Lower lobe of right lung (tissue), 2 donors: Measurements from ENCODE around the gene SHROOM2. TPM values are rescaled to one million over a fixed set of nuclear protein-coding genes. Genes with fewer than 3 reads are reported as not detected.
"Not testable (repeated sequence)": the region's sequence is repeated elsewhere in the genome, so short reads cannot be mapped to it uniquely, and the experiment has no call there.

Source experiments
- ATAC-seq, 2 donors: fragments of 200-7000 bp; cut with Tn5 transposase; one replicate each; pipeline ENCODE4 v1.9.1; 2020 to 2022; ENCODE audit warnings: mild to moderate bottlenecking in 2 of 2, moderate library complexity in 2 of 2
- DNase-seq: peaks from one replicate; pipeline ENCODE4 v3.0.0-alpha.2; 2020
- H3K27ac ChIP-seq: fragments of 200-600 bp; one replicate; pipeline ENCODE4 v1.8.0; 2022
- H3K27me3 ChIP-seq: fragments of 200-600 bp; one replicate; pipeline ENCODE4 v1.8.0; 2022; ENCODE audit warnings: low read depth
- H3K36me3 ChIP-seq: fragments of 200-600 bp; one replicate; pipeline ENCODE4 v1.8.0; 2022; ENCODE audit warnings: mild to moderate bottlenecking
- H3K4me1 ChIP-seq: fragments of 200-600 bp; one replicate; pipeline ENCODE4 v1.8.0; 2022
- H3K4me3 ChIP-seq: fragments of 200-600 bp; one replicate; pipeline ENCODE4 v1.8.0; 2022; ENCODE audit warnings: mild to moderate bottlenecking
- H3K9me3 ChIP-seq: fragments of 200-600 bp; one replicate; pipeline ENCODE4 v1.8.0; 2022
- CTCF ChIP-seq: fragments of 200-600 bp; IDR thresholded peaks from one replicate; pipeline ENCODE4 v1.8.0; 2022; ENCODE audit warnings: antibody characterized with exemption, mild to moderate bottlenecking
- intact Hi-C: fragments of 100-400 bp; cut with DNase I; formaldehyde crosslinking; loops from one replicate; pipeline ENCODE4 v1.11.0; 2022
- total RNA-seq: library from RNA; stranded (reverse); fragmentation: NEBNext Ultra II Directional; extraction: Animal tissue kit (Norgen Biotek cat#: 25700); gene quantifications from one replicate; pipeline ENCODE4 v1.2.1, GENCODE V29; 2021
- donor health status: DM: no; HTN: yes; CAD: no; lungs with severe emphysema.

Gene SHROOM2
- total RNA-seq, 1 donor from 2014 or later, result 9.3 TPM

GRCh38 chrX:9807355-9808182, 21.3 kb downstream of the SHROOM2 start:
- Histone ChIP-seq H3K36me3 (no peaks in the 10 kb centered on the region), H3K9me3 (no peaks in the 10 kb centered on the region), H3K4me1 (no peaks in the 10 kb centered on the region), H3K4me3 (no peak overlapping the region), H3K27ac (no peak overlapping the region), H3K27me3 (no peaks in the 10 kb centered on the region)
- TF ChIP-seq CTCF, result no peak
- DNase-seq, result no peak
- ATAC-seq, result peak in 1 of 2 donors; percentile 19
- intact Hi-C loops, result no loop called here

GRCh38 chrX:9809876-9810275, 23.6 kb downstream of the SHROOM2 start:
- ATAC-seq, intact Hi-C loops, H3K9me3 ChIP-seq, H3K36me3 ChIP-seq, H3K27me3 ChIP-seq, DNase-seq, H3K4me3 ChIP-seq, H3K4me1 ChIP-seq, H3K27ac ChIP-seq: not testable (repeated sequence)

GRCh38 chrX:9811086-9811485, 24.9 kb downstream of the SHROOM2 start:
- H3K27ac ChIP-seq, H3K4me3 ChIP-seq, H3K27me3 ChIP-seq, H3K36me3 ChIP-seq, intact Hi-C loops, ATAC-seq, H3K9me3 ChIP-seq, DNase-seq, H3K4me1 ChIP-seq: not testable (repeated sequence)

- H3K4me1 ChIP-seq, result no peaks in the 10 kb centered on the region
- no peaks in the 10 kb centered on the region for H3K9me3 ChIP-seq
- DNase-seq (no peak), ATAC-seq (no peak)
- intact Hi-C loops, result no loop called here
- TF ChIP-seq CTCF, result no peak
- no peak overlapping the region for H3K27ac ChIP-seq
- H3K36me3 ChIP-seq, result no peaks in the 10 kb centered on the region
- no peaks in the 10 kb centered on the region for H3K27me3 ChIP-seq
- no peak overlapping the region for H3K4me3 ChIP-seq
Observed at GRCh38 chrX:9816084-9816700, 30.0 kb downstream of the SHROOM2 start.

GRCh38 chrX:9821572-9821971, 35.3 kb downstream of the SHROOM2 start:
- H3K27me3 ChIP-seq, result no peaks in the 10 kb centered on the region
- TF ChIP-seq CTCF, result no peak
- H3K27ac ChIP-seq, result no peak overlapping the region
- DNase-seq (no peak), ATAC-seq (no peak)
- H3K4me1 ChIP-seq, result no peaks in the 10 kb centered on the region
- intact Hi-C loops, result no loop called here
- no peak overlapping the region for H3K4me3 ChIP-seq
- H3K36me3 ChIP-seq, result no peaks in the 10 kb centered on the region
- no peaks in the 10 kb centered on the region for H3K9me3 ChIP-seq

- TF ChIP-seq CTCF, result no peak
- no peak overlapping the region for H3K4me3 ChIP-seq
- intact Hi-C loops, result no loop called here
- no peaks in the 10 kb centered on the region for H3K36me3 ChIP-seq
- ATAC-seq, result no peak
- no peak for DNase-seq
- H3K27me3 ChIP-seq, result no peaks in the 10 kb centered on the region
- H3K27ac ChIP-seq, result no peak overlapping the region
- H3K4me1 ChIP-seq, result no peaks in the 10 kb centered on the region
- no peaks in the 10 kb centered on the region for H3K9me3 ChIP-seq
Observed at GRCh38 chrX:9824554-9824953, 38.3 kb downstream of the SHROOM2 start.
